ENCODE measurements around the gene MACROD2.
A peak's percentile ranks its signal among the peaks of the same experiment; 100 is the strongest.

DNA sequence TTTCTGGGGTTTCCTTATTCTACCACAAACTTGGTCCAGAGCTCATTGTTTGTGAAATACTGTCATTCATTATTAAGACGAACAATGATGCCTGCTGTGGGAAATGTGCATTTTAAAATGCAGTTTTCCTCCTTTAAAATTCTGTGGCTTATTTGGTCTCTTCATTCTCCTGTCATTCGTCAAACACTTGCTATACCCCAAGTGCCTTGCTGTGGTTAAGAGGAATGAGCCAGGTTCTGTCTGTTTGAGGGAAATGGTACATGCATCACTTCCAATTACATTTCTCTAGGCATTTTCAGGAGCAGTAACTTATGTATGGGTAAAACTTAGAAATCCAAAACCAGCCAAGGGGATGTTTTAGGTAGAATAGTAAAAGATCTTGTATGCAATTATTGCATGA is 1490.2 kb downstream of the MACROD2 start:
- TF ChIP-seq PPARA (CRISPR knock-in tag; IDR thresholded peaks at IDR 0.05; ENCODE audit: borderline replicate concordance) (no peak), TOX (CRISPR knock-in tag; IDR thresholded peaks at IDR 0.05; ENCODE audit: borderline replicate concordance) (no peak), ISL1 (CRISPR knock-in tag; IDR thresholded peaks at IDR 0.05) (peak; percentile 47)
- TF ChIP-seq, protein P1, sequence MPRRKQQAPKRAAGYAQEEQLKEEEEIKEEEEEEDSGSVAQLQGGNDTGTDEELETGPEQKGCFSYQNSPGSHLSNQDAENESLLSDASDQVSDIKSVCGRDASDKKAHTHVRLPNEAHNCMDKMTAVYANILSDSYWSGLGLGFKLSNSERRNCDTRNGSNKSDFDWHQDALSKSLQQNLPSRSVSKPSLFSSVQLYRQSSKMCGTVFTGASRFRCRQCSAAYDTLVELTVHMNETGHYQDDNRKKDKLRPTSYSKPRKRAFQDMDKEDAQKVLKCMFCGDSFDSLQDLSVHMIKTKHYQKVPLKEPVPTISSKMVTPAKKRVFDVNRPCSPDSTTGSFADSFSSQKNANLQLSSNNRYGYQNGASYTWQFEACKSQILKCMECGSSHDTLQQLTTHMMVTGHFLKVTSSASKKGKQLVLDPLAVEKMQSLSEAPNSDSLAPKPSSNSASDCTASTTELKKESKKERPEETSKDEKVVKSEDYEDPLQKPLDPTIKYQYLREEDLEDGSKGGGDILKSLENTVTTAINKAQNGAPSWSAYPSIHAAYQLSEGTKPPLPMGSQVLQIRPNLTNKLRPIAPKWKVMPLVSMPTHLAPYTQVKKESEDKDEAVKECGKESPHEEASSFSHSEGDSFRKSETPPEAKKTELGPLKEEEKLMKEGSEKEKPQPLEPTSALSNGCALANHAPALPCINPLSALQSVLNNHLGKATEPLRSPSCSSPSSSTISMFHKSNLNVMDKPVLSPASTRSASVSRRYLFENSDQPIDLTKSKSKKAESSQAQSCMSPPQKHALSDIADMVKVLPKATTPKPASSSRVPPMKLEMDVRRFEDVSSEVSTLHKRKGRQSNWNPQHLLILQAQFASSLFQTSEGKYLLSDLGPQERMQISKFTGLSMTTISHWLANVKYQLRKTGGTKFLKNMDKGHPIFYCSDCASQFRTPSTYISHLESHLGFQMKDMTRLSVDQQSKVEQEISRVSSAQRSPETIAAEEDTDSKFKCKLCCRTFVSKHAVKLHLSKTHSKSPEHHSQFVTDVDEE (CRISPR knock-in tag; IDR thresholded peaks at IDR 0.05) = no peak
